ENCODE measurements around the gene SGO2.

- TF ChIP-seq POLR2A (IDR thresholded peaks at IDR 0.05; ENCODE audit: low read depth, low read length) (no peak), POLR2AphosphoS5 (IDR thresholded peaks at IDR 0.05; ENCODE audit: low read depth, low read length) (no peak), TAF1 (IDR thresholded peaks at IDR 0.05; ENCODE audit: borderline replicate concordance, low read depth, low read length) (no peak)
Observed at GRCh38 chr2:200614249-200614648, 88.2 kb downstream of the SGO2 start.

All from GM12892 (cell line).